Gastrocnemius medialis (tissue), 4 donors: ENCODE measurements around the gene LITAF.

Experiments used
- POLR2A ChIP-seq, 2 donors: fragments of 450-650 bp; IDR thresholded peaks; one replicate each; pipeline ENCODE4 v1.6.1; 2017; ENCODE audit warnings: antibody characterized with exemption in 2 of 2, mild to moderate bottlenecking in 2 of 2, moderate library complexity in 2 of 2
- TF ChIP-seq, protein P1 (sequence below), 5 experiments: fragments of 450-650 bp in 3 of 5; fragments of 200-600 bp in 2 of 5; sonication (generic) in 2 of 5; IDR thresholded peaks in 4 of 5; conservative IDR thresholded peaks in 1 of 5; 1 replicate in 4 of 5; 2 replicates in 1 of 5; pipeline ENCODE4 v1.5.1; 2016 to 2019; ENCODE audit warnings: antibody characterized with exemption in 5 of 5, mild to moderate bottlenecking in 3 of 5, moderate library complexity in 3 of 5

DNA sequence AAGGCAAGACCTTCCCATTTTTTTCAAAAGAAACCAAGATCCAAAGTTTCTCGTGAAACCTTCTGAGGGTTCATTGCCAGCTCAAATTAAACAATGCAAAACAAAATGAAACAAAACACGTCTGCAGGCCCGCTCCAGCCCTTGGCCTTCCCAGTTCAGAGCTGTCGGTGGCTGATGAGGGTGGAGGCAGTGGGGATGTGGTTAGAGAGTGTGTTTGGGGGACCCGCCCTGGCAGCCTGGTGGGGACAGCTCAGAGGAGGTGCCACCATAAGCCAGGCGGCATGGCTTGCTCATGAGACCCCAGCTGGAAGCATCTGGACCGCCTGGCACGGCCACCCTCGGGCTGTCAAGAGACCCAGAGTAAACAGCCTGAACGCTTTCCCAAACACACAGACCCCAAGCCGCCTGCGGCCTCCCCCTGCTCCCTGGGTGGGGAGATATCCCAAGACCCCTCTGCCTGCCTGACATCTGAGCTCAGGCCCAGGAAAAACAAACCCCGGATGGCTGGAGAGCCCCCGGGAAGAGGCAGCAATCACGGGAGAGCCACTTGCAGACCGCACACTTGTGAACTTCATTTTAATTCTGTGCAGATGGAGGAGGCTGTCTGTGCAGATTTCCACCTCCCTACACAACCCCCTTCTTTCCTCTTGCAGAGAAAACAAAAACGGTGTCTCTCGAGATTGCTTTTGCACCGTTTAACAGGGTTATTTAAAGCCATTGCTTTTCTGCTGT is 35.4 kb upstream of the LITAF start:
- TF ChIP-seq POLR2A (IDR thresholded peaks at IDR 0.05): no peak
- TF ChIP-seq, protein P1, sequence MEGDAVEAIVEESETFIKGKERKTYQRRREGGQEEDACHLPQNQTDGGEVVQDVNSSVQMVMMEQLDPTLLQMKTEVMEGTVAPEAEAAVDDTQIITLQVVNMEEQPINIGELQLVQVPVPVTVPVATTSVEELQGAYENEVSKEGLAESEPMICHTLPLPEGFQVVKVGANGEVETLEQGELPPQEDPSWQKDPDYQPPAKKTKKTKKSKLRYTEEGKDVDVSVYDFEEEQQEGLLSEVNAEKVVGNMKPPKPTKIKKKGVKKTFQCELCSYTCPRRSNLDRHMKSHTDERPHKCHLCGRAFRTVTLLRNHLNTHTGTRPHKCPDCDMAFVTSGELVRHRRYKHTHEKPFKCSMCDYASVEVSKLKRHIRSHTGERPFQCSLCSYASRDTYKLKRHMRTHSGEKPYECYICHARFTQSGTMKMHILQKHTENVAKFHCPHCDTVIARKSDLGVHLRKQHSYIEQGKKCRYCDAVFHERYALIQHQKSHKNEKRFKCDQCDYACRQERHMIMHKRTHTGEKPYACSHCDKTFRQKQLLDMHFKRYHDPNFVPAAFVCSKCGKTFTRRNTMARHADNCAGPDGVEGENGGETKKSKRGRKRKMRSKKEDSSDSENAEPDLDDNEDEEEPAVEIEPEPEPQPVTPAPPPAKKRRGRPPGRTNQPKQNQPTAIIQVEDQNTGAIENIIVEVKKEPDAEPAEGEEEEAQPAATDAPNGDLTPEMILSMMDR (IDR thresholded peaks at IDR 0.05 in 4 of 5, conservative IDR thresholded peaks at IDR 0.05 in 1 of 5): no peak
